Breast epithelium (tissue), 4 donors: ENCODE measurements around the gene SETD1A. TPM values are rescaled to one million over a fixed set of nuclear protein-coding genes. Genes with fewer than 3 reads are reported as not detected.

Experiments
- DNase-seq, 2 donors: peaks; one replicate each; pipeline ENCODE4 v3.0.0-alpha.2; 2019; ENCODE audit warnings: low spot score in 2 of 2
- H3K27ac ChIP-seq, 2 donors: fragments of 200-600 bp; sonication (generic) in 1 of 2; one replicate each; pipeline ENCODE4 v1.5.1; 2016 to 2019; ENCODE audit warnings: mild to moderate bottlenecking in 1 of 2
- H3K27me3 ChIP-seq, 2 donors: fragments of 200-600 bp; sonication (generic) in 1 of 2; one replicate each; pipeline versions ENCODE4 v1.5.1 to v1.6.0; 2017 to 2019; ENCODE audit warnings: control low read depth in 1 of 2, mild to moderate bottlenecking in 1 of 2
- H3K36me3 ChIP-seq: fragments of 200-600 bp; one replicate; pipeline ENCODE4 v1.5.1; 2019
- H3K4me1 ChIP-seq, 2 donors: fragments of 200-600 bp; sonication (generic); one replicate each; pipeline ENCODE4 v1.5.1; 2016 to 2019; ENCODE audit warnings: control low read depth in 1 of 2
- H3K4me3 ChIP-seq, 3 donors: fragments of 200-600 bp; sonication (generic); 1 replicate in 2 of 3; 2 replicates in 1 of 3; pipeline ENCODE4 v1.5.1; 2016 to 2019; ENCODE audit warnings: mild to moderate bottlenecking in 3 of 3, moderate library complexity in 2 of 3
- H3K9me3 ChIP-seq, 2 donors: fragments of 200-600 bp; sonication (generic) in 1 of 2; one replicate each; pipeline ENCODE4 v1.5.1; 2016 to 2019; ENCODE audit warnings: control low read depth in 1 of 2
- POLR2A ChIP-seq: fragments of 450-650 bp; IDR thresholded peaks from one replicate; pipeline ENCODE4 v1.6.1; 2016; ENCODE audit warnings: antibody characterized with exemption, mild to moderate bottlenecking, moderate library complexity
- POLR2AphosphoS5 ChIP-seq, 3 donors: sonication (generic); formaldehyde crosslinking; IDR thresholded peaks; one replicate each; pipeline ENCODE4 v1.6.1; 2017; ENCODE audit warnings: antibody characterized with exemption in 3 of 3
- intact Hi-C: fragments of 100-400 bp; cut with DNase I; formaldehyde crosslinking; loops from one replicate; pipeline ENCODE4 v1.15.1; 2023; ENCODE audit warnings: low total_unique reads
- total RNA-seq, 3 donors: library from RNA; depleted of rRNA; stranded (reverse); fragments of >200 nt; gene quantifications; one replicate each; pipeline ENCODE4 v1.1.0, GENCODE V29; 2016
- TF ChIP-seq, protein P1 (sequence below), 3 donors: fragments of 450-650 bp; IDR thresholded peaks; one replicate each; pipeline ENCODE4 v1.5.1; 2016 to 2017; ENCODE audit warnings: antibody characterized with exemption in 3 of 3, mild to moderate bottlenecking in 3 of 3, moderate library complexity in 3 of 3

Gene SETD1A
- total RNA-seq, 3 donors from 2014 or later: 4.8 to 5.6 (median 5.1) TPM

GRCh38 chr16:30925995-30926811 lies 31.4 kb upstream of the SETD1A start:
- Histone ChIP-seq H3K27me3 (no peaks in the 10 kb centered on the region), H3K27ac (peak overlapping the region in 1 of 2 donors; percentile 94), H3K36me3 (no peaks in the 10 kb centered on the region), H3K4me1 (peaks cover 0 to 7% of the 10 kb centered on the region in 2 donors), H3K9me3 (no peaks in the 10 kb centered on the region), H3K4me3 (no peak overlapping the region)
- DNase-seq: no peak
- TF ChIP-seq, protein P1, sequence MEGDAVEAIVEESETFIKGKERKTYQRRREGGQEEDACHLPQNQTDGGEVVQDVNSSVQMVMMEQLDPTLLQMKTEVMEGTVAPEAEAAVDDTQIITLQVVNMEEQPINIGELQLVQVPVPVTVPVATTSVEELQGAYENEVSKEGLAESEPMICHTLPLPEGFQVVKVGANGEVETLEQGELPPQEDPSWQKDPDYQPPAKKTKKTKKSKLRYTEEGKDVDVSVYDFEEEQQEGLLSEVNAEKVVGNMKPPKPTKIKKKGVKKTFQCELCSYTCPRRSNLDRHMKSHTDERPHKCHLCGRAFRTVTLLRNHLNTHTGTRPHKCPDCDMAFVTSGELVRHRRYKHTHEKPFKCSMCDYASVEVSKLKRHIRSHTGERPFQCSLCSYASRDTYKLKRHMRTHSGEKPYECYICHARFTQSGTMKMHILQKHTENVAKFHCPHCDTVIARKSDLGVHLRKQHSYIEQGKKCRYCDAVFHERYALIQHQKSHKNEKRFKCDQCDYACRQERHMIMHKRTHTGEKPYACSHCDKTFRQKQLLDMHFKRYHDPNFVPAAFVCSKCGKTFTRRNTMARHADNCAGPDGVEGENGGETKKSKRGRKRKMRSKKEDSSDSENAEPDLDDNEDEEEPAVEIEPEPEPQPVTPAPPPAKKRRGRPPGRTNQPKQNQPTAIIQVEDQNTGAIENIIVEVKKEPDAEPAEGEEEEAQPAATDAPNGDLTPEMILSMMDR (IDR thresholded peaks at IDR 0.05): no peak
- TF ChIP-seq POLR2AphosphoS5 (IDR thresholded peaks at IDR 0.05): no peak
- no peak for TF ChIP-seq POLR2A
- intact Hi-C loops: no loop called here

DNA sequence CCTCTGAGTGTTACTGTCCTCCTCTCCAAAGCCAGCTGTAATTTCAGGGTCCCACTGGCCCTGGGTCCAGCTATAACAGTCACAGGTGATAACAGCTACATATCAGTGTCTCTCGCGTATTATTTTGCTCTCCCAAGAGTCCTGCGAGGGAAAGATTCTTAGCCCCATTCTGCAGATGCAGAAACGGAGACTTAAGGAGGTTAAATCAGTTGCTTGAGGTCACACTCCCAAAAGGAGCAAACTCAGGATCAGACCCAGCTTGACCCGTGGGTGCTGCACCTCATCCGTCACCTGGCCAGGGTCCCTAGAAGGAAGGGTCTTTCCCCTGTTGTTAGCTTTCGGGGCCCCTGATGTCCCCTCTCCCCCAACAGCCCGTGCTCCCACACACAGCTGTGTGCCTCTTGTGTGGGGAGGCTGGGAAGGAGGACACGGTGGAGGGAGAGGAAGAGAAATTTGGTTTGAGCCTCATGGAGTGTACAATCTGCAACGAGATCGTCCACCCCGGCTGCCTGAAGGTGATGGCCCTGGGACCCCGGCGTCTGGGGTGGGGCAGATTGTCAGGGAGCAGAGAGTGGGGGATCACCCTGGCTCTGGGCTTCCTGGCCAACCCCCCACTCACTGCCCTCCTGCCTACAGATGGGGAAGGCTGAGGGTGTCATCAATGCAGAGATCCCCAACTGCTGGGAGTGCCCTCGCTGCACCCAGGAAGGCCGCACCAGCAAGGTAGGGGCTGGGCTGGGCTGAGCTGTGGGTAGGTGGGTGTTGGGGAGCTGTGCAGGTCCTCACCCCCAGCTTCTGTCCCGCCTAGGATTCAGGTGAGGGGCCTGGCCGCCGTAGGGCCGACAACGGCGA lies 30.4 kb upstream of the SETD1A start:
- Histone ChIP-seq H3K9me3 (no peaks in the 10 kb centered on the region), H3K36me3 (no peaks in the 10 kb centered on the region), H3K4me3 (peak overlapping the region in 2 of 3 donors; percentile 34 to 49), H3K27ac (peak overlapping the region; percentile 66 to 67), H3K4me1 (peaks cover 0 to 7% of the 10 kb centered on the region in 2 donors), H3K27me3 (no peaks in the 10 kb centered on the region)
- intact Hi-C loops: no loop called here
- DNase-seq: no peak
- TF ChIP-seq, protein P1 (IDR thresholded peaks at IDR 0.05): no peak
- no peak for TF ChIP-seq POLR2A
- no peak for TF ChIP-seq POLR2AphosphoS5 (IDR thresholded peaks at IDR 0.05)

GRCh38 chr16:30927789-30928378 lies 29.7 kb upstream of the SETD1A start:
- Histone ChIP-seq H3K4me1 (peaks cover 0 to 7% of the 10 kb centered on the region in 2 donors), H3K4me3 (peak overlapping the region in 2 of 3 donors; percentile 34 to 49), H3K36me3 (no peaks in the 10 kb centered on the region), H3K9me3 (no peaks in the 10 kb centered on the region), H3K27me3 (no peaks in the 10 kb centered on the region), H3K27ac (peak overlapping the region; percentile 66 to 67)
- DNase-seq: peak in 1 of 2 donors; percentile 80
- TF ChIP-seq, protein P1 (IDR thresholded peaks at IDR 0.05): no peak
- no peak for TF ChIP-seq POLR2A
- intact Hi-C loops: no loop called here

GRCh38 chr16:30928390-30928789 lies 29.2 kb upstream of the SETD1A start:
- no peaks in the 10 kb centered on the region for H3K9me3 ChIP-seq
- TF ChIP-seq, protein P1 (IDR thresholded peaks at IDR 0.05): no peak
- TF ChIP-seq POLR2A (no peak), POLR2AphosphoS5 (IDR thresholded peaks at IDR 0.05) (no peak)
- H3K4me3 ChIP-seq: peak overlapping the region in 1 of 3 donors; percentile 34
- intact Hi-C loops: no loop called here
- H3K36me3 ChIP-seq: no peaks in the 10 kb centered on the region
- no peaks in the 10 kb centered on the region for H3K27me3 ChIP-seq
- H3K4me1 ChIP-seq: peaks cover 0 to 7% of the 10 kb centered on the region in 2 donors
- DNase-seq: no peak
- peak overlapping the region; percentile 52 to 67 for H3K27ac ChIP-seq
